Activated CD8-positive, alpha-beta T cell treated with anti-CD3 and anti-CD28 coated beads for 36 hours (primary cell): ENCODE results near the gene GREM1. TPM values are rescaled to one million over a fixed set of nuclear protein-coding genes. Genes with fewer than 3 reads are reported as not detected.

Experiments
- ATAC-seq: fragments of 200-7000 bp; cut with Tn5 transposase; one replicate; pipeline ENCODE4 v1.10.0; 2021; ENCODE audit warnings: mild to moderate bottlenecking, moderate library complexity
- CTCF ChIA-PET: fragments of 350-600 bp; sonication (Branson Sonifier 250); formaldehyde crosslinking; loops from one replicate; lab custom pipeline; 2021; ENCODE audit warnings: antibody characterized with exemption; lab: Charles Lee
- POLR2A ChIA-PET: fragments of 350-600 bp; sonication (Branson Sonifier 250); formaldehyde crosslinking; loops from one replicate; lab custom pipeline; 2021; ENCODE audit warnings: antibody characterized with exemption; lab: Charles Lee
- DNase-seq: peaks from one replicate; pipeline ENCODE4 v3.0.0-alpha.2; 2020
- H3K27ac Mint-ChIP-seq: one replicate; pipeline ENCODE4 v1.8.0; 2021; ENCODE audit warnings: mild to moderate bottlenecking, mixed read lengths
- H3K27me3 Mint-ChIP-seq: one replicate; pipeline ENCODE4 v1.8.0; 2021; ENCODE audit warnings: mixed read lengths
- H3K36me3 Mint-ChIP-seq: one replicate; pipeline ENCODE4 v1.8.0; 2021; ENCODE audit warnings: low read depth, mixed read lengths
- H3K4me1 Mint-ChIP-seq: one replicate; pipeline ENCODE4 v1.8.0; 2021; ENCODE audit warnings: low read depth, mixed read lengths
- H3K4me3 Mint-ChIP-seq: one replicate; pipeline ENCODE4 v1.8.0; 2021; ENCODE audit warnings: mild to moderate bottlenecking, moderate library complexity, mixed read lengths
- H3K9me3 Mint-ChIP-seq: one replicate; pipeline ENCODE4 v1.8.0; 2021; ENCODE audit warnings: mixed read lengths
- intact Hi-C: fragments of 100-400 bp; cut with micrococcal nuclease; formaldehyde crosslinking; loops from one replicate; pipeline ENCODE4 v1.10.0; 2022
- total RNA-seq, 2 experiments: library from RNA; stranded (reverse); gene quantifications; one replicate each; pipeline ENCODE4 v1.2.3, GENCODE V29; 2021
- TF ChIP-seq, protein P1 (sequence below): fragments of 200-600 bp; IDR thresholded peaks from one replicate; pipeline ENCODE4 v1.8.0; 2022; ENCODE audit warnings: antibody characterized with exemption, mild to moderate bottlenecking

Gene GREM1
- total RNA-seq, 2 experiments from 2014 or later = not detected

DNA sequence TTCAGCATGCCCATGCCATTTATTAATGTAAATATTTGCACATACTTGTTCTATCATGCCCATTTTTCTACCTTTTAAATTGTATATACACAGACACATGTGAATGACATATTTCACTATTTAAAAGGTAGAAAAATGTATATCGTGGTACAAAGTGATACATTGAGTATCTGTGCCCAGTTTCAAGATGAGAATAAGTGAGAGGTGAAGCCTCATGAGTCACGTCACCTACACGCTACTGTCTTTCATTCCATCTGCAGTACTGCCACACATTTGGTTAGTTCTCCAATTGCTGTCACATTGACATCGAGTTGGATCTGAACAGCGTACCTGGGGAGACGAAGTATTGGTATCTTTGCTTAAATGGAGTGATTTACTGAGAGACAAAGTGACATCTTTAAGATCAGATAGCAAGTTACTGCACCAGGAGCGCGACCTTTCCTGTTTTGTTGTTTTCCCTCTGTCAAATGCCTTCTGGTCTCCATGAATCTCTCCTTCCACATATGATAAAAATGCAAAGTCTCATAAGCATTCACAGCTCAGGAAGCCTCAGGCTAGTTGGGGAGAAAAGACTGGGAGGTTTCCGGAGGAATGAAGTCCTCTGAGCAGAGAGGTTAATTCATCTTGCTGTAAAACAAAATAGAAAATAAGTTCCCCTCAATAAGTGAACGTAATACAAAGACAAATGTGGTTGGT, 12.0 kb downstream of the GREM1 start:
- Mint-ChIP-seq H3K36me3 (no peaks in the 10 kb centered on the region), H3K27ac (no peak overlapping the region), H3K4me1 (no peaks in the 10 kb centered on the region), H3K9me3 (no peaks in the 10 kb centered on the region), H3K4me3 (no peak overlapping the region), H3K27me3 (peaks cover 51% of the 10 kb centered on the region)
- ChIA-PET CTCF (no interaction called here), POLR2A (no interaction called here)
- TF ChIP-seq, protein P1, sequence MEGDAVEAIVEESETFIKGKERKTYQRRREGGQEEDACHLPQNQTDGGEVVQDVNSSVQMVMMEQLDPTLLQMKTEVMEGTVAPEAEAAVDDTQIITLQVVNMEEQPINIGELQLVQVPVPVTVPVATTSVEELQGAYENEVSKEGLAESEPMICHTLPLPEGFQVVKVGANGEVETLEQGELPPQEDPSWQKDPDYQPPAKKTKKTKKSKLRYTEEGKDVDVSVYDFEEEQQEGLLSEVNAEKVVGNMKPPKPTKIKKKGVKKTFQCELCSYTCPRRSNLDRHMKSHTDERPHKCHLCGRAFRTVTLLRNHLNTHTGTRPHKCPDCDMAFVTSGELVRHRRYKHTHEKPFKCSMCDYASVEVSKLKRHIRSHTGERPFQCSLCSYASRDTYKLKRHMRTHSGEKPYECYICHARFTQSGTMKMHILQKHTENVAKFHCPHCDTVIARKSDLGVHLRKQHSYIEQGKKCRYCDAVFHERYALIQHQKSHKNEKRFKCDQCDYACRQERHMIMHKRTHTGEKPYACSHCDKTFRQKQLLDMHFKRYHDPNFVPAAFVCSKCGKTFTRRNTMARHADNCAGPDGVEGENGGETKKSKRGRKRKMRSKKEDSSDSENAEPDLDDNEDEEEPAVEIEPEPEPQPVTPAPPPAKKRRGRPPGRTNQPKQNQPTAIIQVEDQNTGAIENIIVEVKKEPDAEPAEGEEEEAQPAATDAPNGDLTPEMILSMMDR = no peak
- DNase-seq (no peak), ATAC-seq (no peak)
- intact Hi-C loops = no loop called here

DNA sequence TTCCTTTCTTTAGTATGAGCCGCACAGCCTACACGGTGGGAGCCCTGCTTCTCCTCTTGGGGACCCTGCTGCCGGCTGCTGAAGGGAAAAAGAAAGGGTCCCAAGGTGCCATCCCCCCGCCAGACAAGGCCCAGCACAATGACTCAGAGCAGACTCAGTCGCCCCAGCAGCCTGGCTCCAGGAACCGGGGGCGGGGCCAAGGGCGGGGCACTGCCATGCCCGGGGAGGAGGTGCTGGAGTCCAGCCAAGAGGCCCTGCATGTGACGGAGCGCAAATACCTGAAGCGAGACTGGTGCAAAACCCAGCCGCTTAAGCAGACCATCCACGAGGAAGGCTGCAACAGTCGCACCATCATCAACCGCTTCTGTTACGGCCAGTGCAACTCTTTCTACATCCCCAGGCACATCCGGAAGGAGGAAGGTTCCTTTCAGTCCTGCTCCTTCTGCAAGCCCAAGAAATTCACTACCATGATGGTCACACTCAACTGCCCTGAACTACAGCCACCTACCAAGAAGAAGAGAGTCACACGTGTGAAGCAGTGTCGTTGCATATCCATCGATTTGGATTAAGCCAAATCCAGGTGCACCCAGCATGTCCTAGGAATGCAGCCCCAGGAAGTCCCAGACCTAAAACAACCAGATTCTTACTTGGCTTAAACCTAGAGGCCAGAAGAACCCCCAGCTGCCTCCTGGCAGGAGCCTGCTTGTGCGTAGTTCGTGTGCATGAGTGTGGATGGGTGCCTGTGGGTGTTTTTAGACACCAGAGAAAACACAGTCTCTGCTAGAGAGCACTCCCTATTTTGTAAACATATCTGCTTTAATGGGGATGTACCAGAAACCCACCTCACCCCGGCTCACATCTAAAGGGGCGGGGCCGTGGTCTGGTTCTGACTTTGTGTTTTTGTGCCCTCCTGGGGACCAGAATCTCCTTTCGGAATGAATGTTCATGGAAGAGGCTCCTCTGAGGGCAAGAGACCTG, 13.2 kb downstream of the GREM1 start:
- ChIA-PET CTCF (no interaction called here), POLR2A (no interaction called here)
- DNase-seq (peak; percentile 34), ATAC-seq (no peak)
- Mint-ChIP-seq H3K27ac (no peak overlapping the region), H3K4me1 (no peaks in the 10 kb centered on the region), H3K9me3 (no peaks in the 10 kb centered on the region), H3K4me3 (no peak overlapping the region), H3K27me3 (peaks cover 49% of the 10 kb centered on the region), H3K36me3 (no peaks in the 10 kb centered on the region)
- TF ChIP-seq, protein P1 = no peak
- intact Hi-C loops = no loop called here

DNA sequence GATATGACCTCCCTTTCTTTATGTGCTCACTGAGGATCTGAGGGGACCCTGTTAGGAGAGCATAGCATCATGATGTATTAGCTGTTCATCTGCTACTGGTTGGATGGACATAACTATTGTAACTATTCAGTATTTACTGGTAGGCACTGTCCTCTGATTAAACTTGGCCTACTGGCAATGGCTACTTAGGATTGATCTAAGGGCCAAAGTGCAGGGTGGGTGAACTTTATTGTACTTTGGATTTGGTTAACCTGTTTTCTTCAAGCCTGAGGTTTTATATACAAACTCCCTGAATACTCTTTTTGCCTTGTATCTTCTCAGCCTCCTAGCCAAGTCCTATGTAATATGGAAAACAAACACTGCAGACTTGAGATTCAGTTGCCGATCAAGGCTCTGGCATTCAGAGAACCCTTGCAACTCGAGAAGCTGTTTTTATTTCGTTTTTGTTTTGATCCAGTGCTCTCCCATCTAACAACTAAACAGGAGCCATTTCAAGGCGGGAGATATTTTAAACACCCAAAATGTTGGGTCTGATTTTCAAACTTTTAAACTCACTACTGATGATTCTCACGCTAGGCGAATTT, 14.9 kb downstream of the GREM1 start:
- Mint-ChIP-seq H3K9me3 (no peaks in the 10 kb centered on the region), H3K4me3 (no peak overlapping the region), H3K4me1 (no peaks in the 10 kb centered on the region), H3K36me3 (no peaks in the 10 kb centered on the region), H3K27ac (no peak overlapping the region), H3K27me3 (peaks cover 47% of the 10 kb centered on the region)
- ChIA-PET POLR2A (no interaction called here), CTCF (no interaction called here)
- TF ChIP-seq, protein P1 = no peak
- DNase-seq = no peak
- ATAC-seq = no peak
- intact Hi-C loops = no loop called here

DNA sequence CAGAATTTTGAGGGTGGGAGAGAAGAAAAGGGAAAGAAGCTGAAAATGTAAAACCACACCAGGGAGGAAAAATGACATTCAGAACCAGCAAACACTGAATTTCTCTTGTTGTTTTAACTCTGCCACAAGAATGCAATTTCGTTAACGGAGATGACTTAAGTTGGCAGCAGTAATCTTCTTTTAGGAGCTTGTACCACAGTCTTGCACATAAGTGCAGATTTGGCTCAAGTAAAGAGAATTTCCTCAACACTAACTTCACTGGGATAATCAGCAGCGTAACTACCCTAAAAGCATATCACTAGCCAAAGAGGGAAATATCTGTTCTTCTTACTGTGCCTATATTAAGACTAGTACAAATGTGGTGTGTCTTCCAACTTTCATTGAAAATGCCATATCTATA, 15.5 kb downstream of the GREM1 start:
- intact Hi-C loops = no loop called here
- TF ChIP-seq, protein P1 = no peak
- no peak for DNase-seq
- no peak overlapping the region for H3K4me3 Mint-ChIP-seq
- POLR2A ChIA-PET = no interaction called here
- H3K27me3 Mint-ChIP-seq = peaks cover 44% of the 10 kb centered on the region
- H3K36me3 Mint-ChIP-seq = no peaks in the 10 kb centered on the region
- CTCF ChIA-PET = no interaction called here
- no peak overlapping the region for H3K27ac Mint-ChIP-seq
- no peaks in the 10 kb centered on the region for H3K9me3 Mint-ChIP-seq
- no peaks in the 10 kb centered on the region for H3K4me1 Mint-ChIP-seq
- no peak for ATAC-seq
